ENCODE results near the gene MTMR6. TPM values are rescaled to one million over a fixed set of nuclear protein-coding genes. Genes with fewer than 3 reads are reported as not detected.
A peak's percentile ranks its signal among the peaks of the same experiment; 100 is the strongest.

Gene MTMR6
- total and polyA plus RNA-seq, 12 donors: 4.0 to 19.5 (median 17.4) TPM

DNA sequence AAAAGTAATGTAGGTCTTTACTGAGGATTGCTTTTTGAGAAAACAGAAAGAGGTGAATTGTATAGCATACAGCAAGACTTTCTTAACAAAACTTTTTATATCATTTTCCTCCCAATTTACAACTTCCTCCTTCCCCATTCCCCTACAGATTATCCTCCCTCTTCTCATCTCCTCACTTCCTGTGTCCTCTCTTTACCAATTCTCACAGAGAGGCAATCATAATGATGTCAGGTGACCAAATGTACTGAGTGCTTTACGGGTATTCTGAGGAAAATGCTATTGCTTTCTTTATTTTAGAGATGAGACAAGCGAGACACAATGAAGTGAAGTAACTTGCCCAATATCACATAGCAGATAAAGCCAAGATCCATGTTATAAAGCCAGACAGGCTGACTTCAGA lies 1.7 kb upstream of the MTMR6 start:
- DNase-seq (no peak), ATAC-seq (no peak)
- WGBS, 2 donors: 62 to 68% methylated on average over 2 of the region's 2 CpGs
- Histone ChIP-seq H3K27me3 (peaks cover 0 to 19% (median 0%) of the 10 kb centered on the region in 7 donors), H3K4me3 (no peak overlapping the region), H3K36me3 (no peaks in the 10 kb centered on the region), H3K4me1 (peaks cover 0 to 28% (median 14%) of the 10 kb centered on the region in 9 donors), H3K27ac (no peak overlapping the region), H3K9me3 (no peaks in the 10 kb centered on the region)
- intact Hi-C loops (cut with DNase I): no loop called here
- TF ChIP-seq, protein P1, sequence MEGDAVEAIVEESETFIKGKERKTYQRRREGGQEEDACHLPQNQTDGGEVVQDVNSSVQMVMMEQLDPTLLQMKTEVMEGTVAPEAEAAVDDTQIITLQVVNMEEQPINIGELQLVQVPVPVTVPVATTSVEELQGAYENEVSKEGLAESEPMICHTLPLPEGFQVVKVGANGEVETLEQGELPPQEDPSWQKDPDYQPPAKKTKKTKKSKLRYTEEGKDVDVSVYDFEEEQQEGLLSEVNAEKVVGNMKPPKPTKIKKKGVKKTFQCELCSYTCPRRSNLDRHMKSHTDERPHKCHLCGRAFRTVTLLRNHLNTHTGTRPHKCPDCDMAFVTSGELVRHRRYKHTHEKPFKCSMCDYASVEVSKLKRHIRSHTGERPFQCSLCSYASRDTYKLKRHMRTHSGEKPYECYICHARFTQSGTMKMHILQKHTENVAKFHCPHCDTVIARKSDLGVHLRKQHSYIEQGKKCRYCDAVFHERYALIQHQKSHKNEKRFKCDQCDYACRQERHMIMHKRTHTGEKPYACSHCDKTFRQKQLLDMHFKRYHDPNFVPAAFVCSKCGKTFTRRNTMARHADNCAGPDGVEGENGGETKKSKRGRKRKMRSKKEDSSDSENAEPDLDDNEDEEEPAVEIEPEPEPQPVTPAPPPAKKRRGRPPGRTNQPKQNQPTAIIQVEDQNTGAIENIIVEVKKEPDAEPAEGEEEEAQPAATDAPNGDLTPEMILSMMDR (IDR thresholded peaks at IDR 0.05): no peak

DNA sequence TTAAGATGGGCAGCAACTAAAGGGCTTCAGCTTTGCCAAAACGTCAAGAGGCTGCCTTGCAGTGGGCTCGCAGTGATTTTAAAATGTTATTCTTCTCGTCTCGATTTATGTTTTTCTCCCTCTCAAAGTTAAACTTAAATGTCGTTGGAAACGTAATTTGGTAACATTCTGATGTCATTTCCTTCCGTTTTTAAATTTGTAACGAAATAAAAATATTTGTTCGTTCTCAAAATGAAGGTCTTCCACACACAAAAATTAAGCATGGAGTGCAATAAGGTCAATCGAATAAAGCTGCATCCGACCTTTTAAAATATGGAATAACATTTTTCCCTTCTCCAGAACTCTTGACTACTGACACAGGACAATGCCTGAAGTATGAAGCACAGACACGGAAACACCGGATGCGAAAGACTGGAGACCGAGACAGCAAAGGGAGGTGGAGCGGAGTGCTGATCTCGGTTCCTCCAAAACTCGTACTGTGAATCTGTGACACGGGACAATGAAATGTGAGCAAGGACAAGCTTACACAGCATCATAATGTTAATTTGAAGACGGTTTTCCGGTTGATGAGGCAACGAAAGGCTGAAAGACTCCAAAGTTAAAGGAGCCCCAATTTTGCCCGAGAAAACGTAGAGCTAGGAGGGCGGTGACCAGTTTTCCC lies 850 bp downstream of the MTMR6 start:
- ATAC-seq (peak in 7 of 8 donors; percentile 29 to 68 (median 53)), DNase-seq (peak in 1 of 2 donors; percentile 18)
- intact Hi-C loops (cut with DNase I): loop anchor here in 1 of 10 donors (2.0 kb wide), 1 partner anchor 14 kb away; the partner anchor contains the start of gene NUP58
- peaks cover 0 to 15% (median 0%) of the 10 kb centered on the region in 7 donors for H3K27me3 ChIP-seq
- H3K4me1 ChIP-seq: peaks cover 0 to 38% (median 21%) of the 10 kb centered on the region in 9 donors
- WGBS, 2 donors: 6 to 11% methylated on average over 25 of the region's 25 CpGs
- H3K4me3 ChIP-seq: peak overlapping the region; percentile 68 to 99 (median 92)
- peak overlapping the region in 9 of 10 donors; percentile 78 to 98 (median 90) for H3K27ac ChIP-seq
- no peaks in the 10 kb centered on the region for H3K9me3 ChIP-seq
- TF ChIP-seq, protein P1 (IDR thresholded peaks at IDR 0.05): no peak
- peaks cover 0 to 5% (median 0%) of the 10 kb centered on the region in 9 donors for H3K36me3 ChIP-seq

DNA sequence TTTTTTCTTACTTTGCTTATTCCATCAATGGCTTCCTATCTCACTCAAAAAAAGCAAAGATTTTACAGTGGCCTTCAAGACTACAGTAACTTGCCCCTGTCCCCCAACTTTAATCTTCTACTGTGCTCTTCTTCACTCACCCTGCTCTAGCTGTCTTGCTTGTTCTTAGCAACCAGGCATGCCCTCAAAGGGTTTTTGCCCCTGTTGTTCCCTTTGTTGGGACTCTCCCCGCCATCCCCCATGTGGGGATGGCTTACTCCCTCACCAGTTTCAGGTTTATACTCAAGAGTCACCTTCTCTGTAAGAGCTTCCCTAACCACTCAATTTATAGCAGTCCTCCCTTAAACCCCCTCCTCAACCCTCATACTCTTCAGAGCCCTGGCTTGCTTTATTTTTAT lies 5.4 kb downstream of the MTMR6 start:
- ATAC-seq (no peak), DNase-seq (no peak)
- TF ChIP-seq, protein P1 (IDR thresholded peaks at IDR 0.05): no peak
- peaks cover 0 to 54% (median 24%) of the 10 kb centered on the region in 9 donors for H3K4me1 ChIP-seq
- no peak overlapping the region for H3K4me3 ChIP-seq
- peaks cover 0 to 5% (median 0%) of the 10 kb centered on the region in 9 donors for H3K36me3 ChIP-seq
- peak overlapping the region in 1 of 10 donors; percentile 72 for H3K27ac ChIP-seq
- H3K27me3 ChIP-seq: no peaks in the 10 kb centered on the region
- WGBS, 2 donors: 97 to 100% methylated on average over 1 of the region's 1 CpG
- H3K9me3 ChIP-seq: no peaks in the 10 kb centered on the region
- intact Hi-C loops (cut with DNase I): no loop called here

DNA sequence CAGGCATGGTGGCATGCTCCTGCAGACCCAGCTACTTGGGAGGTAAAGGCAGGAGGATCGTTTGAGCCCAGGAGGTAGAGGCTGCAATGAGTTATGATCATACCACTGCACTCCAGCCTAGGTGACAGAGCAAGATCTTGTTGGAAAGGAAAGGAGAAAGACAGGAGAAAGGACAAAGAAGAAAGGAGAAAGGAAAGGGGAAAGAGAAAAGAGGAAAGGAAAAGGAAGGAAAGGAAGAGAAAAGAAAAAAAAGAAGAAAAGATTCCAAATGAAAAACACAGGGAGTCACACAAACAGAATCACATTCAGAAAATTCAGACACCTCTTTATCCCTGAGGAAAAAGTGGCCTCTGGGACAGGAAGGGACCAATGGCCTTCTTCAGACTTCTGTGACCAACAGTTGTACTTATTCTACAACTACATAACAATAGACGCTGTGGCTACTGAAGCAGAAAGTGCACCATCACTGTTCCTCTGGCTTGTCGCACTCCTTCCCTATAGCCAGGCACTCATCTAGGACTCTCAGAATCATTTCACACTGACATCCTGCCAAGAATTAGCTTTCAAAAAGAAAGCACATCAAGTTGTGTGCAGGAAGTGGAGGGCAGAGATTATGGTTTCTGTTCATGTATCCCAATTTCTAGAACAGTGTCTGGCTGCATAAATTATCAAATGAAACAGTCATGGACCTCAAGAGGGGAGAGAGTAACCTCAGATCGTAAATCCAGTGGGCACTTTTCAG lies 5.9 kb downstream of the MTMR6 start:
- DNase-seq: no peak
- Histone ChIP-seq H3K4me3 (no peak overlapping the region), H3K36me3 (peaks cover 0 to 5% (median 0%) of the 10 kb centered on the region in 9 donors), H3K27ac (peak overlapping the region in 5 of 10 donors; percentile 5 to 72 (median 7)), H3K27me3 (no peaks in the 10 kb centered on the region), H3K4me1 (peaks cover 0 to 58% (median 22%) of the 10 kb centered on the region in 9 donors), H3K9me3 (no peaks in the 10 kb centered on the region)
- TF ChIP-seq, protein P1 (IDR thresholded peaks at IDR 0.05): no peak
- intact Hi-C loops (cut with DNase I): no loop called here
- peak in 3 of 8 donors; percentile 26 to 66 (median 55) for ATAC-seq
- 53 to 57% methylated on average over 4 of the region's 4 CpGs for WGBS, 2 donors
